Endothelial cell (in vitro differentiated cells): ENCODE measurements around the gene PDGFRB. TPM values are rescaled to one million over a fixed set of nuclear protein-coding genes. Genes with fewer than 3 reads are reported as not detected.
A peak's percentile ranks its signal among the peaks of the same experiment; 100 is the strongest.

Experiments
- DNase-seq: peaks from one replicate; pipeline ENCODE4 v3.0.0; 2021; ENCODE audit warnings: low spot score
- H3K27ac Mint-ChIP-seq: one replicate; pipeline ENCODE4 v1.8.0; 2021; ENCODE audit warnings: mixed read lengths, inconsistent platforms; ENCODE audit not compliant: unreplicated experiment
- H3K27me3 Mint-ChIP-seq: one replicate; pipeline ENCODE4 v1.8.0; 2021; ENCODE audit warnings: mild to moderate bottlenecking, moderate library complexity, mixed read lengths, inconsistent platforms; ENCODE audit not compliant: unreplicated experiment
- H3K36me3 Mint-ChIP-seq: one replicate; pipeline ENCODE4 v1.8.0; 2021; ENCODE audit warnings: mild to moderate bottlenecking, low read depth, mixed read lengths, inconsistent platforms; ENCODE audit not compliant: unreplicated experiment
- H3K4me1 Mint-ChIP-seq: one replicate; pipeline ENCODE4 v1.8.0; 2021; ENCODE audit warnings: mild to moderate bottlenecking, mixed read lengths, inconsistent platforms; ENCODE audit not compliant: unreplicated experiment
- H3K4me3 Mint-ChIP-seq: one replicate; pipeline ENCODE4 v1.8.0; 2021; ENCODE audit warnings: mild to moderate bottlenecking, mixed read lengths, inconsistent platforms; ENCODE audit not compliant: unreplicated experiment
- H3K9me3 Mint-ChIP-seq: one replicate; pipeline ENCODE4 v1.8.0; 2021; ENCODE audit warnings: mixed read lengths, inconsistent platforms; ENCODE audit not compliant: unreplicated experiment
- total RNA-seq: library from RNA; stranded (reverse); fragmentation: NEBNext Ultra II Directional; extraction: Animal tissue kit (Norgen Biotek cat#: 25700); gene quantifications from one replicate; pipeline ENCODE4 v1.2.1, GENCODE V29; 2021; ENCODE audit not compliant: unreplicated experiment
- TF ChIP-seq, protein P1 (sequence below): fragments of 200-600 bp; sonication (generic); IDR thresholded peaks from one replicate; pipeline ENCODE4 v1.5.0; 2021; ENCODE audit warnings: antibody characterized with exemption; ENCODE audit not compliant: unreplicated experiment

Gene PDGFRB
- total RNA-seq, 1 donor from 2014 or later: 23.7 TPM

DNA sequence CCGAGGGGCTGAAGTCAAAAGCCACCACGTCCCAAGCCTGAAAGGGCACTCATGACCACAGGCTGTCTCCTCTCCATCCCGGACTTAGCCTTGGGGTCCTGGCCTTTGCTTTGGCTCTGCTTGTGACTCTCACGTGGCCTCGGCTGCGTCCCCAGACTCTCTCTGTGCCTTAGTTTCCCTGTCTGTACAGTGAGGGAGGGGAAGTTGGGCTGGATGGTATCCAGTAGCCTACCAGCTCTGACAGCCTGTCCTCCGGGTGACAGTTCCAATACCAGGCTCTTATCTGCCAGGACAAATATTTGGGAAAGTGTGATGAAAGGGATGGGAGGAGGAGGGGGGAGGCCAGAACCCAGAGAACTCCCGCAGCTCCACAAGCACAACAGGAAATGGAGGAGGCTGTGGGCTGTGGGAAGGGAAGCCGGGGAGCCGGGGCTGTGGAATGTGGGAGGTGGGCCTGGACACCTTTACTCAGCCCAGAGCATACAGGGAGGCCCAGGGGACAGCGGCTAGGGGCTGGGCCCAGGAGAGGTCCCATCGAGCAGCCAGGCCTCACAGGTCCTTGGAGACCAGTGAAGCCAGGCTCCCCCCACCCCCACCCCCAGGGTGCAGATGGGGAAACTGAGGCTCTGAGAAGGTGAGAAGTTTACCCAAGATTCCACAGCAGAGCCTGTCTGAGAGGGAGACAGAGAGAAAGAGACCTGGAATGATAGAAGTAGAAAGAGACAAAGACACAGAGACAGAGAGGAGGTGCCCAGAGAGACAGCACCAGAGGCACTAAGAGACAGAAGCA, 18.3 kb downstream of the PDGFRB start:
- Mint-ChIP-seq H3K4me1 (peaks cover 77% of the 10 kb centered on the region), H3K36me3 (peaks cover 13% of the 10 kb centered on the region), H3K27me3 (peaks cover 23% of the 10 kb centered on the region), H3K9me3 (no peaks in the 10 kb centered on the region), H3K27ac (peak overlapping the region; percentile 89), H3K4me3 (peak overlapping the region; percentile 24)
- peak; percentile 57 for DNase-seq
- TF ChIP-seq, protein P1, sequence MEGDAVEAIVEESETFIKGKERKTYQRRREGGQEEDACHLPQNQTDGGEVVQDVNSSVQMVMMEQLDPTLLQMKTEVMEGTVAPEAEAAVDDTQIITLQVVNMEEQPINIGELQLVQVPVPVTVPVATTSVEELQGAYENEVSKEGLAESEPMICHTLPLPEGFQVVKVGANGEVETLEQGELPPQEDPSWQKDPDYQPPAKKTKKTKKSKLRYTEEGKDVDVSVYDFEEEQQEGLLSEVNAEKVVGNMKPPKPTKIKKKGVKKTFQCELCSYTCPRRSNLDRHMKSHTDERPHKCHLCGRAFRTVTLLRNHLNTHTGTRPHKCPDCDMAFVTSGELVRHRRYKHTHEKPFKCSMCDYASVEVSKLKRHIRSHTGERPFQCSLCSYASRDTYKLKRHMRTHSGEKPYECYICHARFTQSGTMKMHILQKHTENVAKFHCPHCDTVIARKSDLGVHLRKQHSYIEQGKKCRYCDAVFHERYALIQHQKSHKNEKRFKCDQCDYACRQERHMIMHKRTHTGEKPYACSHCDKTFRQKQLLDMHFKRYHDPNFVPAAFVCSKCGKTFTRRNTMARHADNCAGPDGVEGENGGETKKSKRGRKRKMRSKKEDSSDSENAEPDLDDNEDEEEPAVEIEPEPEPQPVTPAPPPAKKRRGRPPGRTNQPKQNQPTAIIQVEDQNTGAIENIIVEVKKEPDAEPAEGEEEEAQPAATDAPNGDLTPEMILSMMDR: no peak

DNA sequence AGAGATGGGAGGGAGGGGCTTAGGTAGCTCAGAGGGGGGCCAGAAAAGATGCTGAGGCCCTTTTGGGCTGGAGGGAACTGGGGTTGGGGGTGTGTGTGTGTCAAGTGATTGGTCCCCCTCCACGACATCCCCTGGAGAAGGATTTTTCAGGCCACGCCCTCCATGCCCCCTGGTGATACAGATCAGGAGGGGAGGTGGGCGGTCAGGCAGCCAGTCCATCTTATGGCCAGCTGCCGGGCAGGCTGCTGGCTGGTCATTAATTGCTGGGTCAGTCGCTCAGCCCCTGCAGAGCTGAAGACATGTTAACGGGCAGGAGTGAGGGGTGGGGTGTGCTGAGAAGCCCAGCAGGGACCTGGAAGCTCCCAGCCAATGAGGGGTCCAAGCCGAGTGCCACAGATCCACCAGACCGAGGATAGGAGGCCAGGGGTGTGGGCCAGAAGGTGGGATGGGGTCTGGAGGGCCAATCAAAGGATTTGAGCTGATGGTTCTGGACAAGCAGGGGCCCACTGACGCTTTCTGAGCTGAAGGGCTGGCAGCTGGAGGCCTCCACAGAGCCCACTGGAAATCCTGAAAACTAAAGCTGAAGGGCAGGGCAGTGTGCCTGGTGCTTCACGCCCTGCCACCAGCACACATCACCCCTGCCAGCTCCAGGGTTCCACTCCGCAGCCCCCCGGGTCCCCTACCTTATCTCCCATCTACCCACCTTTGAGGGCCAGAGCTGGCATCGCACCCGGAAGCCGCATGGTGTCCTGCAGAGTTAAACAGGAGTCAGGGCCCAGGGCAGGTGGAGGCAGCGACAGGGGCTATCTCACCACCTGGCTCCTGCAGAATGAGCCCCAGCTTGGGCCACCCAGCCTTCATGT, 19.1 kb downstream of the PDGFRB start:
- Mint-ChIP-seq H3K27me3 (peaks cover 18% of the 10 kb centered on the region), H3K4me3 (peak overlapping the region; percentile 78), H3K9me3 (no peaks in the 10 kb centered on the region), H3K36me3 (peaks cover 12% of the 10 kb centered on the region), H3K27ac (peak overlapping the region; percentile 72), H3K4me1 (peaks cover 73% of the 10 kb centered on the region)
- DNase-seq: no peak
- TF ChIP-seq, protein P1: no peak

DNA sequence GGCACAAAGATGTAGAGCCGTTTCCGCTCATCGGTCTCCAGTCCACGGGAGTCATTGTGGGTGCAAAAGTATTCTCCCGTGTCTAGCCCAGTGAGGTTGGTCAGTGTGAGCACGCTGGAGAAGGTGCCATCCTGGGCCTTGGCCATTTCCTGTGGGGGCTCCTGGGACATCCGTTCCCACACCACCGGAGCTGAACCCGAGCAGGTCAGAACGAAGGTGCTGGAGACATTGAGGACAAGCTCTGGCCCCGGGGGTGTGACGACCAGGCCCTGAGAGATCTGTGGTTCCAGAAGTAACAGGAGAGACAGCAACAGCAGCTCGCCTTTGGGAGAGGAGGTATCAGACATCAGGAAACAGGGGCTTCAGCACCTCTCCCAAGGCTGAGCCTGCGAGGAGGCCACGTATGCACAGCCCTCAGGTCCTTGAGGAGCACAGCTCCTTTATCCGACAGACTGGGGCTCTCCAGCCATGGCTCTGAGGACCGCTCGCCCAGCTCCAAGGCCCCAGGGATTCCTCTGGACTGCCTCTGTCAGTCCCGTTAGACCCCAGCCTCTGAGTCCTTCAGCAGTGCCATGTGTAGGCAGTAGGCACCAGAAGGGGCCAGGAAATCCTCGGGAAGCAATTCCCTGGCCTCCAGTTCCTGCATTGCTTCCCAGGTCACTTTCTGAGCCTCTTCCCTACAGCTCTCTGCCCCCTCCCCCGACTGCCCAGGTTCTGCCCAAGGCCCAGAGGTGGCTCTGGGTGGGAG, 19.9 kb downstream of the PDGFRB start:
- TF ChIP-seq, protein P1: no peak
- H3K36me3 Mint-ChIP-seq: peaks cover 6% of the 10 kb centered on the region
- peak overlapping the region; percentile 2 for H3K4me3 Mint-ChIP-seq
- peak overlapping the region; percentile 72 for H3K27ac Mint-ChIP-seq
- no peaks in the 10 kb centered on the region for H3K9me3 Mint-ChIP-seq
- peak; percentile 44 for DNase-seq
- peaks cover 68% of the 10 kb centered on the region for H3K4me1 Mint-ChIP-seq
- peaks cover 19% of the 10 kb centered on the region for H3K27me3 Mint-ChIP-seq

DNA sequence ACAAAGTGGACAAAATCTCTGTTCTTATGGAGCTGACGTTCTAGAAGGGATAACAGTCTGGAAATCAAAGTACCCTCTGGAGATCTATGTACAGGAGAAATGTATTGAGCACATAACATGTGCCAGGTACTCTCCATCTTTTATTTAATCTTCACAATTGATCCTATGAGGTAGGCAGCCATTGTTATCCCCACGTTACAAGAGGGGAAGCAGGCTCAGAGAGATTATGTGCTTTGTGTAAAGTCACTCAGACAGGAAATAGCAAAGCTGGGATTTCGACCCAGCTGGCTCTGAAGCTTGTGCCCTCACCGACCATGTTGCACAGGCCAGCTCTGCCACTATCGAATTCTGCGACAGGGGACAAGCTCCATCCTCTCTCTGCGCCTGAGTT, 21.5 kb downstream of the PDGFRB start:
- H3K4me1 Mint-ChIP-seq: peaks cover 64% of the 10 kb centered on the region
- TF ChIP-seq, protein P1: no peak
- H3K27me3 Mint-ChIP-seq: peaks cover 13% of the 10 kb centered on the region
- no peak overlapping the region for H3K27ac Mint-ChIP-seq
- H3K9me3 Mint-ChIP-seq: no peaks in the 10 kb centered on the region
- no peak for DNase-seq
- peaks cover 6% of the 10 kb centered on the region for H3K36me3 Mint-ChIP-seq
- peak overlapping the region; percentile 43 for H3K4me3 Mint-ChIP-seq
